HuH-7 (cell line): Measurements from ENCODE around the gene CC2D1A.

Experiments used
- DNase-seq: peaks from one replicate; pipeline ENCODE4 v3.0.0; 2011; ENCODE audit warnings: low spot score

Gene CC2D1A

GRCh38 chr19:13905634-13906520, at the start of gene CC2D1A, which contains the start of gene BRME1:
Gene CC2D1A, plus strand, starts transcription at chr19:13906201. Its CDS starts 241 bp downstream, at chr19:13906442.
Gene BRME1, minus strand, starts transcription at chr19:13906117. Its CDS starts 1,225 bp downstream, at chr19:13904892.
- peak; percentile 96 for DNase-seq

GRCh38 chr19:13856497-13856896, 49.5 kb upstream of the CC2D1A start:
- DNase-seq, result no peak

- no peak for DNase-seq
Measured at GRCh38 chr19:13859361-13859880, 46.6 kb upstream of the CC2D1A start.

GRCh38 chr19:13860679-13861391, 45.2 kb upstream of the CC2D1A start:
- no peak for DNase-seq

- no peak for DNase-seq
Measured at GRCh38 chr19:13861392-13861713, 44.6 kb upstream of the CC2D1A start.

- peak; percentile 88 for DNase-seq
Measured at GRCh38 chr19:13861714-13862531, 44.1 kb upstream of the CC2D1A start.

GRCh38 chr19:13864046-13864666, 41.8 kb upstream of the CC2D1A start:
- DNase-seq, result no peak

GRCh38 chr19:13864667-13865570, 41.1 kb upstream of the CC2D1A start:
- no peak for DNase-seq

GRCh38 chr19:13865571-13866462, 40.2 kb upstream of the CC2D1A start:
- no peak for DNase-seq

- DNase-seq, result no peak
Measured at GRCh38 chr19:13866463-13867046, 39.4 kb upstream of the CC2D1A start.

- DNase-seq, result no peak
Measured at GRCh38 chr19:13868663-13869062, 37.3 kb upstream of the CC2D1A start.

GRCh38 chr19:13869281-13869680, 36.7 kb upstream of the CC2D1A start:
- DNase-seq, result no peak

- DNase-seq, result no peak
Measured at GRCh38 chr19:13870873-13871272, 35.1 kb upstream of the CC2D1A start.

- DNase-seq, result no peak
Measured at GRCh38 chr19:13872339-13872694, 33.7 kb upstream of the CC2D1A start.

- DNase-seq, result peak; percentile 76
Measured at GRCh38 chr19:13872695-13873389, 33.2 kb upstream of the CC2D1A start.

GRCh38 chr19:13873834-13874515, 32.0 kb upstream of the CC2D1A start:
- DNase-seq, result no peak

GRCh38 chr19:13875824-13876223, 30.2 kb upstream of the CC2D1A start:
- DNase-seq, result no peak

GRCh38 chr19:13876834-13877233, 29.2 kb upstream of the CC2D1A start, which contains the start of gene NANOS3:
Gene NANOS3, plus strand, starts transcription at chr19:13877134. Its CDS starts 115 bp downstream, at chr19:13877249.
- no peak for DNase-seq
